Omental fat pad (tissue), 4 donors: ENCODE measurements around the gene MELK. TPM values are rescaled to one million over a fixed set of nuclear protein-coding genes. Genes with fewer than 3 reads are reported as not detected.

Experiments used
- ATAC-seq: fragments of 150-250 bp; one replicate; pipeline ENCODE4 v1.9.1; 2016; ENCODE audit warnings: mild to moderate bottlenecking, moderate library complexity; ENCODE audit not compliant: low FRiP score
- DNase-seq: peaks from one replicate; pipeline ENCODE4 v3.0.0-alpha.2; 2019; ENCODE audit warnings: low spot score
- total RNA-seq, 4 donors: library from RNA; depleted of rRNA; stranded (reverse); fragments of >200 nt; gene quantifications; one replicate each; pipeline ENCODE4 v1.1.0, GENCODE V29; 2016
- TF ChIP-seq, protein P1 (sequence below), 3 donors: fragments of 450-650 bp; IDR thresholded peaks; one replicate each; pipeline ENCODE4 v1.5.1; 2016 to 2017; ENCODE audit warnings: antibody characterized with exemption in 3 of 3, mild to moderate bottlenecking in 3 of 3, moderate library complexity in 2 of 3

Gene MELK
- total RNA-seq, 4 donors from 2014 or later = 0.37 to 2.6 (median 0.56) TPM; not detected in 1

DNA sequence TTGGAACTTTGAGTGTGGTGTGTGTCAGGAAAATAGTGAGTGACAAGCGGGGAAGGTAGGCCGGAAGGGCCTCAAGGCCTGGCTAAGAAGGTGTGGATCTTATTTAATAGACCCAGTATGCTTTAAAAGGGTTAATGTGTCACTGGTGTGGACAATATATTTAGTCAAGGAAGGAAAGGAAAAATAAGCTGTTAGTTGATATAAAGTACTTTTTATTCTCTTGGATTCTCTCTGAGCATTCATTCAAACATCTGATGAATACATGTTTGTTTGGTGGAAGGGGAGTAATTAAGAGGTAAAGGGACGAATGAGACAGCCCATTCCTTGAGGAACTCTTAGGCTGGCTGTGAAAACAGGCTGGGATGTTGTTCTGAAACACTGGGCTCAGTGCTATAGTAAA, 98.9 kb downstream of the MELK start:
- DNase-seq (no peak), ATAC-seq (no peak)
- TF ChIP-seq, protein P1, sequence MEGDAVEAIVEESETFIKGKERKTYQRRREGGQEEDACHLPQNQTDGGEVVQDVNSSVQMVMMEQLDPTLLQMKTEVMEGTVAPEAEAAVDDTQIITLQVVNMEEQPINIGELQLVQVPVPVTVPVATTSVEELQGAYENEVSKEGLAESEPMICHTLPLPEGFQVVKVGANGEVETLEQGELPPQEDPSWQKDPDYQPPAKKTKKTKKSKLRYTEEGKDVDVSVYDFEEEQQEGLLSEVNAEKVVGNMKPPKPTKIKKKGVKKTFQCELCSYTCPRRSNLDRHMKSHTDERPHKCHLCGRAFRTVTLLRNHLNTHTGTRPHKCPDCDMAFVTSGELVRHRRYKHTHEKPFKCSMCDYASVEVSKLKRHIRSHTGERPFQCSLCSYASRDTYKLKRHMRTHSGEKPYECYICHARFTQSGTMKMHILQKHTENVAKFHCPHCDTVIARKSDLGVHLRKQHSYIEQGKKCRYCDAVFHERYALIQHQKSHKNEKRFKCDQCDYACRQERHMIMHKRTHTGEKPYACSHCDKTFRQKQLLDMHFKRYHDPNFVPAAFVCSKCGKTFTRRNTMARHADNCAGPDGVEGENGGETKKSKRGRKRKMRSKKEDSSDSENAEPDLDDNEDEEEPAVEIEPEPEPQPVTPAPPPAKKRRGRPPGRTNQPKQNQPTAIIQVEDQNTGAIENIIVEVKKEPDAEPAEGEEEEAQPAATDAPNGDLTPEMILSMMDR (IDR thresholded peaks at IDR 0.05) = no peak

DNA sequence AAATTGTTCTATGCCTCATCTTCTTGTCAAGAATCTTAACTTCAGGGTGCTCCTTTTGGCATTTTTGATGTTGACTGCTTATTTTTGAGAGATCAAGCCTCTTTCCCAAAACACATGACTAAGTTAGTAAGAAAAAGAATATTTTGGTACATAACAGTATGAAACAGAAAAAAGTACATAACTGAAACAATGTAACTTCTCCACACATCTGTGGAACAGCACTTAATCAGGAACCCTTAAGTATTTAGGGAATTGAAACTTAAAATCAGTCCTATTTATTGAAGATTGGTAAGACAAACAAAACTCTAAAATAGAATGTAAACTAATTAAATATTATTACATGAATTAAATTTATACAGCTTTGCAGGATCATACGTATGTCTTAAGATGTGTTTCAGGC, 103.4 kb downstream of the MELK start:
- no peak for ATAC-seq
- DNase-seq = no peak
- TF ChIP-seq, protein P1 (IDR thresholded peaks at IDR 0.05) = no peak

DNA sequence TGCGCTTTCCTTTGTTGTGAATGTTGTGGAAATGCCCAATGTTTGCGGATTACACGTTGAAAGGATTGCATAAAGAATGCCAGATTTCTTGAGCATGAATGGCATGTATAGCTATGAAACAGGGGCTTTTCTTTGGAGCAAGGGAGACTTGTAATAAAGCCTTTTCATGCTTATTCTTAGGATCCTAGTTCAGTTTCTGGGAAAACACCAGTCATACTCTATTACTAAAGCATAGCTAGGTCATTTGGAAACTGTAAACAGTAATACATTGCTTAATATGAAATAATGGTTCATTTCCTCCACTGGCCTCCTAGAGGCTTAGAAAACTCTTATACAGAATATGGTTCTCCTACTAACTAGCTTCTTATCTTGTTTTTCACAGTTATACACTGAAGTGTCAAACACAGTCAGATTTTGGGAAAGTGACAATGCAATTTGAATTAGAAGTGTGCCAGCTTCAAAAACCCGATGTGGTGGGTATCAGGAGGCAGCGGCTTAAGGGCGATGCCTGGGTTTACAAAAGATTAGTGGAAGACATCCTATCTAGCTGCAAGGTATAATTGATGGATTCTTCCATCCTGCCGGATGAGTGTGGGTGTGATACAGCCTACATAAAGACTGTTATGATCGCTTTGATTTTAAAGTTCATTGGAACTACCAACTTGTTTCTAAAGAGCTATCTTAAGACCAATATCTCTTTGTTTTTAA, 104.2 kb downstream of the MELK start:
- DNase-seq = no peak
- TF ChIP-seq, protein P1 (IDR thresholded peaks at IDR 0.05) = no peak
- no peak for ATAC-seq

DNA sequence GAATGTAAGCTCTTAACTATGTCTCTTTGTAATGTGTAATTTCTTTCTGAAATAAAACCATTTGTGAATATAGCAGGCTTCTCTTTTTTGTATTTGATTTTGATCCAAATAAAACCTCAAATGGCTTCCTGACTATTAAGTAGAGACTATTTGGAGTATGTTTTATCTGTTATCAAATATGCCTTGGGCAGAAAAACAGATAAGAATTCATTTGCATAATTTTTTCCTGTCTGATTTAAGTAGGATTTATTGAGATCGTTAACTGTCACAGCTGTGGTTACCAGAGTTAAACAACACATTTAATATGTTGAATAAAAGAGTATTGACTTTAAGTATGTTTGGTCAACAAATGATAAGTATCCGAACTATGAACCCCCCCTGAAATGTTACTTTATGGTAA, 104.9 kb downstream of the MELK start:
- DNase-seq (no peak), ATAC-seq (no peak)
- TF ChIP-seq, protein P1 (IDR thresholded peaks at IDR 0.05) = no peak

DNA sequence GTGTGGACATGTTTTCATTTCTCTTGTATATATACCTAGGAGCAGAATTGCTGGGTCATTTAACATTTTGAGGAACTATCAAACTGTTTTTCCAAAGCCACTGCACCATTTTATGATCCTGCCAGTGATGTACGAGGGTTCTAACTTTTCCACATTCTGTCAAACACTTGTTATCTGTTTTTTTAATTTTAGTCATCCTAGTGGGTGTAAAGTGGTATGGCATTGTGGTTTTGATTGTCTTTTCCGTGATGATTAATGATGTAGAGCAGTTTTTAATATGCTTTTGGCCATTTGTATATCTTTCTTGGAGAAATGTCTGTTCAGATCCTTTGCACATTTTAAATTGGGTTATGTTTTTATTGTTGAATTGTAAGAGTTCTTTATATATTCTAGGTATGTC, 107.0 kb downstream of the MELK start:
- ATAC-seq (no peak), DNase-seq (no peak)
- TF ChIP-seq, protein P1 (IDR thresholded peaks at IDR 0.05) = no peak

DNA sequence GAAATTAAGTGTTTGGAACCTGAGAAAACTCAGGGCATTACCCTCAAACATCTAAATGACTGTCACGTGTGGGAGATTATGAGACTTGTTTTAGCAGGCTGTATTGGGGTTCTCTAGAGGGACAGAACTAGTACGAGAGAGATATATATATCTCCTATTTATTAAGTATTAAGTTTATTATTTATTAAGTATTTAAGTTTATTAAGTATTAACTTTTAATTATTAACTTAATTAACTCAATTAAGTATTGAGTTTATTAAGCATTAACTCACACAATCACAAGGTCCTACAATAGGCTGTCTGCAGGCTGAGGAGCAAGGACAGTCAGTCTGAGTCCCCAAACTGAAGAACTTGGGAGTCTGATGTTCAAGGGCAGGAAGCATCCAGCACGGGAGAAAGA, 113.8 kb downstream of the MELK start:
- ATAC-seq (no peak), DNase-seq (no peak)
- TF ChIP-seq, protein P1 (IDR thresholded peaks at IDR 0.05) = no peak

DNA sequence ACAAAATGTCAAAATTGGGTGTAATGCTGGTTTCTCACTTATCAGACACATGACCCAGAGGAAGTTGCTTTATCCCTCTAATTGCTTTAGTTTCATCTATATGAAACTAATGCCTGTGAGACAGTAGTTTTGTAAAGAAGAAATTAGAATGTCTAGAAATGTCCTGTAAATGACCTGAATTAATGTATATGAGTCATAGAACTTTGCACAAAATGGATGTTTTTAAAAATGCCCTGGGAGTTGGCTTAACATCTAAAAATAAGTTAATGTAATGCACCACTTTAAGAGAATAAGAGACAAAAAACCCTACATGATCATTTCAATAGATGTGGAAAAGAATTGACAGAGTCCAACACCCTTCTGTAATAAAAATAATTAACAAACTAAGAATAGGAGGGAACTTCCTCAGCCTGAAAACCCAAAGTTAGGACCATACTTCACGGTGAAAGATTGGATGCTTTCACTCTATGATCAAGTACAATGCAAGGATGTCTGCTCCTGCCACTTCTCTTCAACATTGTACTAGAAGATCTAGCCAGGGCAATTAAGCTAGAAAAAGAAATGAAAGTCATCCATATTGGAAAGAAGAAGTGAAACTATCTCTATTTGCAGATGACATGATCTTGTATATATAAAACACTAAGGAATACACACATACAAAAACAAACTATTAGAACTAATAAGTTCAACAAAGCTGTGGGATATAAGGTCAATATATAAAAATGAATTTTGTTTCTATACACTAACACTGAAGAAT, 117.9 kb downstream of the MELK start:
- no peak for ATAC-seq
- DNase-seq = no peak
- TF ChIP-seq, protein P1 (IDR thresholded peaks at IDR 0.05) = no peak
